HG03039 (cell line): ENCODE data around the gene CAB39.

Experiments
- ATAC-seq: cut with Tn5 transposase; IDR thresholded peaks from one replicate; pipeline ENCODE4 v1.9.1; 2021; ENCODE audit warnings: mild to moderate bottlenecking, moderate library complexity; ENCODE audit not compliant: unreplicated experiment

Gene CAB39

DNA sequence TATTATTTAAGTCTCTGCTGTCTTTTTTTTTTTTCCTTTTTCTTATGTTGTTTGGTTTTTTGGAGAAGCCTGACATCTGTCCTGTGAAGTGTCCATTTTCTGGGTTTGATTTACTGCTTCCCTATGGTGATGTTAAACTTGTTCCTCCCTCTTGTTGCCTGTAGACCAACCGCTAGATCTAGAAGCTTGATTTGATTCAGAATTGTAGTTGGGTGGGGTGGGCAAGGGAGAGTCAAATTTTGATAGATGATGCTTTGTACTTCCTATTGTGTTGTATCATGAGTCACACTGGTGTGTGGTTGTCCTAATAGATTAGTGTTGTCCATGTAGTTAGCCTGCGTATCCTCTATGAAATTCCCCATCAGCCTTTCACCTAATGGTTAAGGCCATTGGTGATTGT lies 35.4 kb downstream of the CAB39 start:
- ATAC-seq: no peak

DNA sequence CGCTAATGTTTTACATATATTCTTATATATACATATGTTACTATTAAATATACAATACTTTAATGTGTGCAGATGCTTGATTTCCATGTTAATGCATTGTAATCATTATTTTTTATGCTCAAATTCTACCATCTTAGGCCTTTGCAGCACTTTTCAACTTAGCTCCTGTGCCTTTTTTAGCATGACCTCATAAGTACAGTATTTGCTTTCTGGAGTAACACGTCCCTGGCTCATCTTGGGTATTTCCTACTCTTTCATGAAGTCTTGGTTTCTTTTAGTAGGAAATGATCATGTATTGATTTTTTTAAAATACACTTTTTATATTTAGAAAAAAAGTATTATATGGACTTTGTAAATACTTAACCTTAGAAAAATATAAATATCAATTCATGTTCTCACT lies 36.5 kb downstream of the CAB39 start:
- ATAC-seq: no peak

DNA sequence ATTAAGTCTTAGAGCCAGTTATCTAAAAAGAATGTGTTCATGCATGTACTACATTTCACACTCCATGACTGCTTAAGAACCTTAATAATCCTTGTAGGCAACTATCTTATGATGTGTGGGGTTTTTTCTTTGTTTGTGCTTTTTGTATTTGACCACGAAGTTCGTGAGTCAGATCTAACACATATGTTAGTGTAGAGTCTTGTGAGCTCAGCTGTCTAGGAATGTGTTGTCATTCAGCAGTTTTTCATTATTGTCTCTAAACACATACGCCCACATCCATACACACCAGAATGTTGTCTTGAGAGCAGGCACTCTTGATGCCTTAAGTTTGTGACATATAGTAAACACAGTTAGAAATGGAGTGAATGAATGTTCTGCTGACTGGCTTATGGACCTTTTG lies 38.4 kb downstream of the CAB39 start:
- peak; percentile 48 for ATAC-seq

DNA sequence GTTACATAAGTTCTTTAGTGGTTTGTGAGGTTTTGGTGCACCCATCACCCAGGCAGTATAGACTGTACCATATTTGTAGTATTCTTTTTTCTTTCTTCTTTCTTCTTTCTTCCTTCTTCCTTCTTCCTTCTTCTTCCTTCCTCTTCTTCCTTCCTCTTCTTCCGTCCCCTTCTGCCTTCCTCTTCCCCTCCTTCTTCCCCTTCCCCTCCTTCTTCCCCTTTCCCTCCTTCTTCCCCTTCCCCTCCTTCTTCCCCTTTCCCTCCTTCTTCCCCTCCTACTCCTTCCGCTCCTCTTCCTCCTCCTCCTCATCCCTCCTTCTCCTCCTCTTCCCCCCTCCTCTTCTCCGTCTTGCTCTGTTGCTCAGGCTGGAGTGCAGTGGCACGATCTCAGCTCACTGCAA lies 41.6 kb downstream of the CAB39 start:
- no peak for ATAC-seq

DNA sequence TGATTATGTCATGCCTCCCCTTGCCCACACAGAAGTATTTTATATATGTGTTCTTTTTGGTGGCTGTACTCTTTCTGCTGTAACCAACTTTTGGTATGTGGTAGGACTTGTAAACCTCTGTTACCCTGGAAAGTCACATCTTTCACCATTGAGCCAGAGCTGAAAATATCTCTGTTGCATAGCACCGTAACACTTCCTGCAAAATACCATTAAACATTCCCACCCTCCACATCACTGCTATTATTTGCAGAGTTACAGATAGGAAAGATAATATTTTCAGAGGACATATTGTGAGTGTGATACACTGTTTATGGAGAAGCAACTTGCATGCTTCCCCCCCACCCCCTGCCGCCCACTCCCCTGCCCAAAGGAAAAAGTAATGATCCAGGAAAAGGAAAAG lies 44.8 kb downstream of the CAB39 start:
- no peak for ATAC-seq

DNA sequence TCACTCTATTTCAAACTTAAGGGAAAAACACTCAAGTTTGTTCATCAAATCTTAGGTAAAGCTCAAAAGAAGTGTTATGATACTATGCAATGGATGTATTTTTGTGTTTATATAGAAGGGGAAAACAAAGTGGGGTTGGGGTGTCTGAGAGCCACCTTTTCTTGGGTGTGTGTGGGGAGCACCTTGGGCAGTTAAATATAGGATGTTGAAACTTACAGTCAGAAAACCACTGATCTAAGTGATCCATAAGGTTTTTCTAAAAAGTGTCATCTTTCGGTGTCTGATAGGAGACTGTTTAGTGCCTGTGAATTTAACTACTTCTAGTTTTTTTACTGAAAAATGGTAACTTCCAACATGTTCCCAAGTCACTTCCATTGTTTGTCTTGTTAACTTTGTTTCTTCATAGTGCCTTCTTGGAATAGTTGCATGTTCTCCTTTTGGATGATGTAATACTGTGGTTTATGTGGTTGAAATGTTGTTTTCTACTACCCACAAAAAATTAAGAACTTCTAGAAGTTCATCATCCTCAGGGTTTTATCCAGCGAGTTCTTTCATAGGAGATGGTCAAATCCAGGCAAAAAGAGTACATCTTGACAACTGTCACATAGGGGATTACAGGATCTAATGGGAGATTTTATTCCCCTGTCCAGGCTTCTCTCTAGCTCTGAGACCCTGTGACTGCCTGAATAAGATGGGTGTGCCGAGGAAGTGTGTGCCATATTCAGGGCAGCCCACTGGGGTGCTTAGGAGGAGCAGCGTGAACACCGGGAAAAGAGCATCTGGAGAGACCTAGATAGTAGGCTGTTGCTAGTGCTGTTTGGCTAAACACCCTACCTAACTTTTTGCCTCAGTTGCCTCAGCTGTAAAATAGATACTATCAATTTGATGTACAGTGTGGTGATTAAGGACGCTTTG lies 46.2 kb downstream of the CAB39 start:
- no peak for ATAC-seq

DNA sequence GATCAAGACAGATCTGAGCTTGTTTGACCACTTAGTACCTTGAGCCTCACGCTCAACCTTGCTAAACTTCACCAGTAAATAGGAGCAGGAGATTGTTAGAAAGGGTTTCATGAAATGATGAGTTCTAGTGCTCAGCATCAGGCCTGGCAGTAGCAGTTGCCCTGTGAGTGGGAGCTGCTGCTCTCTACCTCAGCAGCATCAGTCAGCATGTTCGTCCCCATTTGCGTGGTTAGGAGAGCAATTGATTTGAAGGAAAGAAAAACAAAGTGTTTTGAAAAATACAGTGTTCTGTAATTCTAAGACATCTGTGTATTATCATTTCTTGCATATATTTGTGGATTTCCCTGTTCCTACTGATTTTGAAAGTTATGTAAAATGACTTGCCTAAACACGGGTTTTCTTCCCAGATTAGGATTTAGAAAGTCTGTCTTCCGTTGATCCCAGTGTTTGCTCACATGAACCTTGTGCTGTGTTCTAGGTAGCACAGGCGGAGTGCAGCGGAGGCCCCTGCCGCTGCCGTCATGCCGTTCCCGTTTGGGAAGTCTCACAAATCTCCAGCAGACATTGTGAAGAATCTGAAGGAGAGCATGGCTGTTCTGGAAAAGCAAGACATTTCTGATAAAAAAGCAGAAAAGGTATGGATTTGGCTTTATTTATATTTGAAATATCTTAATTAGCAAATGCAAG lies 47.0 kb downstream of the CAB39 start:
- ATAC-seq: no peak

DNA sequence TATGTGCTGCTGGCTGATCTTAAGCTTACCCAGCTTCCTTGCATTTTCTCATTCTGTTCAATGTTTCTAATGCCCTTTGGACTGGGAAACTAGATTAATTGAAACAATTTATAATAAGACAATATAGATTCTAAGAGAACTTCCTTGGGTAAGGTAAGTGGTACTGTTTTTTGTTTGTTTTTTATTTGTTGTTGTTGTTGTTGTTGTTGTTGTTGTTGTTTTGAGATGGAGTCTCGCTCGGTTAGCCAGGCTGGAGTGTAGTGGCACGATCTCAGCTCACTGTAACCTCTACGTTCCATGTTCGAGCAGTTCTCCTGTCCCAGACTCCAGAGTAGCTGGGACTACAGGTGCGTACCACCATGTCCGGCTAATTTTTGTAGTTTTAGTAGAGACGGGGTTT lies 49.1 kb downstream of the CAB39 start:
- no peak for ATAC-seq

DNA sequence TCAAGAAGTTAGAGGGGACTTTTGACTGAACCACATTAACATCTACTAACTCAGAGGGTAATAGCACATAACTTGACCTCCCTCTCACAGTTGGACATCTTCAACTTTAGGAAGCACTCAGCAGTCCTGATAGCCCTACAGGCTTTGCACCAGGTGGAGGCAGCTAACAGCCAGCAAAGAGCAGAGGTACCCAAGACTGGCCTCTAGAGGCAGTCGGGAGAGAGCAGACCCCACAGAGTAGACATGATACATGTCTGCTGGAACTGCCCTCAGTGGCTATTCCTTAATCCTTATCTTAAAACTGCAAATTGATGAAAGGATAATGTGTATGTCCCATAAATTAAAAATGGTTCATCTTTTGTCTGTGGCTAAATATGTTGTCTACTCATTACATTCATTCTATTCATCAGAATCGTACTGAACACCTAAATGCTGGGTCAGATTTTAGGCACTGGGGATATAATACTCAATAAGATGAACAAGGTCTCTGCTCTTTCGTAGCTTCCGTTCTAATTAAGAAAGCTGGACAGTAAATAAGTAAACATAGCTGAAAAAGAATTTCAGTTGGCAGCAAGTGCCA lies 49.8 kb downstream of the CAB39 start:
- peak; percentile 47 for ATAC-seq

GRCh38 chr2:230764346-230764745 lies 51.7 kb downstream of the CAB39 start:
- ATAC-seq: no peak

DNA sequence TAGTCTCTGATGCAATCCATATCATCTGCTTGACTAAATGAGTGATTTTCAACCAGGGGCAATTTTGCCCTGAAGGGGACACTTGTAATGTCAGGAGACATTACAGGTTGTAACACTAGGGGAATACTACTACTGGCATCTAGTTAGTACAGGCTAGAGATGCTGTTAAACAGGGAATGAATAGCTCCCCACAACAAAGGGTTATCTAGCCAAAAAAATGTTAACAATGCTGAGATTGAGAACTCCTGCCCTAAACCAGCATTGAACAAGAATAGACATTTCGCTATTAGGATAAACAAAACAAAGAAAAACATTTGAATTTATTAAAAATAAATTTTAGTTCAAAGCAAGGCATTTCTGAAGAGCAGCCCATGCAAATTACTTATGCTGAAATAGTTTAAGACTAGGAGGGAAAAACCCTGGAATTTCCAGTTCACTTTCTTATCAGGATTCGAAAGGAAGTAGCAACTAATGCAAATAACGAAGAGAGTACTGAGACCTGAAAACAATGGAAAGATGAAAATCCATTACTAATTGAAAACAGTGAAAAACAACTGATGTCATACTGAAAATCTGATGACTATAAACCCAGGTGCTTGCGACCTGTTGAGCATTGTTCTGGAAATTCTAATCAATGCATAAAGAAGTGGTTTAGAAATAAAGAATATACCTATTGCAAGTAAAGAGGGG lies 53.1 kb downstream of the CAB39 start:
- ATAC-seq: no peak

- no peak for ATAC-seq
Measured at GRCh38 chr2:230767862-230768388, 55.3 kb downstream of the CAB39 start.

- ATAC-seq: no peak
Measured at GRCh38 chr2:230770804-230771203, 58.2 kb downstream of the CAB39 start.

DNA sequence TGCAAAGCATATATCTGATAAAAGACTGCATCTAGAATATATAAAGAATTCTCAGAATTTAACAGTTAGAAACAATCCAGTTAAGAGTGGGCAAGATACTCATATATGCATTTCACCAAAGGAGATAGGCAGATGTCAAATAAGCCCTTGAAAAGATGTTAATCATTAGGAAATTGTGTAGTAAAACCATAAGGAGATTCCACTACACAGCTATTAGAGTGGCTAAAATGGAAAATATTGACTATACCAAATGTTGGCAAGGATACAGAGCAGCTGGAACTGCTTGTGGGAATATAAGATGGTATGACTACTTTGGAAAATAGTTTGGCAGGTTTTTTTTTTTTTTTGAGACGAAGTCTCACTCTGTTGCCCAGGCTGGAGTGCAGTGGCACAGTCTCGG lies 59.5 kb downstream of the CAB39 start:
- no peak for ATAC-seq

GRCh38 chr2:230773039-230773773 lies 60.6 kb downstream of the CAB39 start:
- ATAC-seq: no peak

- no peak for ATAC-seq
Measured at GRCh38 chr2:230774348-230774951, 61.8 kb downstream of the CAB39 start.

DNA sequence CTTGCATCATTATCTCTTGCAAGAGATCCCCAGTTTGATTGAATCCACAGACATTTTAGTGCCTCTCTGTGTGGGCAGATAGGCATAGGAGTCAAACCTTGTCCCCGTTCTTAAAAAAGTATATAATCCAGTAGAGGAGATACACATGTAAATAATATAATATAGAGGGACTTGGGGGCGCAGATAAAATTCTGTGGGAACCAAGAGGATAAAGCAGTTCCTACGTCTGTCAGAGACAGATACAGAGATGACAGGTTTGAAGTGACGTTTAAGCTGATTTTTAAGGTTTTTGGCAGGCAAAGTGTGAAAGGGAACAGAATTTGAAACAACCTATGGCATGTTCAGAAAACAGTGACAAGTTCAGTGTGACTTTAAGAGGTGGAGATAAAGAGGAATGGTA lies 63.1 kb downstream of the CAB39 start:
- no peak for ATAC-seq

- no peak for ATAC-seq
Measured at GRCh38 chr2:230777721-230778120, 65.1 kb downstream of the CAB39 start.

DNA sequence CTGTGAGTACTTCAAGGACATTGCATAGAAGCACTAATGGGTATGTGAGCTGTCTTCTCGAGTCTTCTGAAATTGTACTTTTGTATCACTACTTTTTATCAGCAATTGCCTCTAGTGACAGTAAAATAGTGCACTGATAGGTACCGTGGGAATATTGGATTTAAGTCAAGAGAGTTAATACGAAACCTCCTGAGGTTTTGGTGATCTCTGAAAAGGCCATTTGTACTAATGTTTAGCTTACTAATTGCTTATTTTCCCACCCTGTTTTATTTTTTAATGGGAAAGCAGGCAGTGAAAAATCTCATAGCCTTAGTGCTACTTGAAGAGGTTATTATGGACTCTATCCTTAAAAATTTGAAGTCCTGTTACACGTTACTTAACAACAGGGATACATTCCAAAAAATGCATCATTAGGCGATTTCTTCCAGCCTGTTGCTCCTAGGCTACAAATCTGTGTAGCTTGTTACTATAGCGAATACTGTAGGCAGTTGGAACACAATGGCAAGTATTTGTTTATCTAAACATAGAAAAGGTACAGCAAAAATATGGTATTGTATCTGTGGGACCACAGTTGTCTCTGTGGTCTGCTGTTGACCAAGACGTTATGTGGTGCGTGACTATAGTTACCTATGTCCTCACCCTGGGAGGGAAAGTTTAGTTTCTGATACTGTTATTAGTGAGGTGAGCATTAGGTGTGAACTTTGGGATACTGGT lies 65.9 kb downstream of the CAB39 start:
- ATAC-seq: no peak
